Measurements from ENCODE around the gene SLC16A4. TPM values are rescaled to one million over a fixed set of nuclear protein-coding genes. Genes with fewer than 3 reads are reported as not detected.
A peak's percentile ranks its signal among the peaks of the same experiment; 100 is the strongest.
"Not testable (repeated sequence)": the region's sequence is repeated elsewhere in the genome, so short reads cannot be mapped to it uniquely, and the experiment has no call there.

Gene SLC16A4
- total RNA-seq, 4 donors from 2014 or later, result 8.0 to 16.6 (median 15.1) TPM

- DNase-seq (ENCODE audit: low spot score in 2 of 2), result no peak
- TF ChIP-seq EP300 (IDR thresholded peaks at IDR 0.05), result no peak
- TF ChIP-seq CTCF (IDR thresholded peaks at IDR 0.05), result no peak
- TF ChIP-seq POLR2A (IDR thresholded peaks at IDR 0.05), result no peak
- Histone ChIP-seq H3K4me3 (no peak overlapping the region), H3K36me3 (no peaks in the 10 kb centered on the region), H3K27ac (no peak overlapping the region), H3K9me3 (no peaks in the 10 kb centered on the region), H3K27me3 (no peaks in the 10 kb centered on the region), H3K4me1 (peaks cover 0 to 23% (median 0%) of the 10 kb centered on the region in 4 donors)
- 63 to 100% methylated on average over 1 of the region's 1 CpG for WGBS, 2 donors
These were observed 27.9 kb upstream of the SLC16A4 start for GRCh38 chr1:110418729-110419128.

GRCh38 chr1:110413045-110413444 is 22.2 kb upstream of the SLC16A4 start:
- H3K4me1 ChIP-seq, result peaks cover 0 to 25% (median 2%) of the 10 kb centered on the region in 4 donors
- H3K27me3 ChIP-seq; DNase-seq (ENCODE audit: low spot score in 2 of 2); H3K4me3 ChIP-seq; H3K9me3 ChIP-seq; H3K36me3 ChIP-seq: not testable (repeated sequence)
- H3K27ac ChIP-seq, result peak overlapping the region in 1 of 4 donors; percentile 48
- 70 to 73% methylated on average over 1 of the region's 1 CpG for WGBS, 2 donors

- H3K36me3 ChIP-seq, result no peaks in the 10 kb centered on the region
These were observed 21.8 kb upstream of the SLC16A4 start for GRCh38 chr1:110412576-110412975.

GRCh38 chr1:110411173-110411735 is 20.4 kb upstream of the SLC16A4 start:
- Histone ChIP-seq H3K27me3 (no peaks in the 10 kb centered on the region), H3K9me3 (no peaks in the 10 kb centered on the region), H3K36me3 (no peaks in the 10 kb centered on the region), H3K4me1 (peaks cover 0 to 30% (median 7%) of the 10 kb centered on the region in 4 donors), H3K27ac (no peak overlapping the region), H3K4me3 (no peak overlapping the region)
- 78% methylated on average over 7 of the region's 7 CpGs for WGBS, 2 donors
- no peak for DNase-seq (ENCODE audit: low spot score in 2 of 2)
- TF ChIP-seq CTCF (IDR thresholded peaks at IDR 0.05), result no peak
- no peak for TF ChIP-seq EP300 (IDR thresholded peaks at IDR 0.05)
- TF ChIP-seq POLR2A (IDR thresholded peaks at IDR 0.05), result no peak

More at GRCh38 chr1:110412576-110412975, 21.8 kb upstream of the SLC16A4 start:
- WGBS, 2 donors, result 24 to 34% methylated on average over 4 of the region's 4 CpGs
- no peaks in the 10 kb centered on the region for H3K9me3 ChIP-seq
- H3K4me1 ChIP-seq, result peaks cover 0 to 25% (median 2%) of the 10 kb centered on the region in 4 donors
- no peak overlapping the region for H3K4me3 ChIP-seq
- H3K27me3 ChIP-seq, result no peaks in the 10 kb centered on the region
- TF ChIP-seq POLR2A (IDR thresholded peaks at IDR 0.05) (no peak), EP300 (IDR thresholded peaks at IDR 0.05) (peak in 1 of 2 donors; percentile 39), CTCF (IDR thresholded peaks at IDR 0.05) (peak; percentile 60 to 77 (median 63))
- DNase-seq (ENCODE audit: low spot score in 2 of 2), result peak; percentile 48 to 76
- H3K27ac ChIP-seq, result peak overlapping the region in 1 of 4 donors; percentile 48

GRCh38 chr1:110409316-110409715 is 18.5 kb upstream of the SLC16A4 start:
- 92 to 98% methylated on average over 6 of the region's 6 CpGs for WGBS, 2 donors
- TF ChIP-seq POLR2A (IDR thresholded peaks at IDR 0.05) (no peak), EP300 (IDR thresholded peaks at IDR 0.05) (no peak), CTCF (IDR thresholded peaks at IDR 0.05) (no peak)
- no peak overlapping the region for H3K4me3 ChIP-seq
- H3K9me3 ChIP-seq, result no peaks in the 10 kb centered on the region
- H3K27me3 ChIP-seq, result no peaks in the 10 kb centered on the region
- peaks cover 0 to 39% (median 10%) of the 10 kb centered on the region in 4 donors for H3K4me1 ChIP-seq
- no peak for DNase-seq (ENCODE audit: low spot score in 2 of 2)
- H3K36me3 ChIP-seq, result peaks cover 0 to 12% (median 0%) of the 10 kb centered on the region in 3 donors
- no peak overlapping the region for H3K27ac ChIP-seq

Data from tibial nerve (tissue), 4 donors.